HFF-Myc (cell line): ENCODE data around the gene ADCY1.

ENCODE experiments used
- DNase-seq: peaks from one replicate; pipeline ENCODE4 v3.0.0-alpha.2; 2011; ENCODE audit warnings: low read depth; ENCODE audit errors: extremely low read depth
- H3K4me3 ChIP-seq: replicated peaks from 2 replicates; pipeline ENCODE4 v1.5.1; 2011; ENCODE audit warnings: low read depth, mild to moderate bottlenecking, control low read depth, low read length
- CTCF ChIP-seq: IDR thresholded peaks from 2 replicates; pipeline ENCODE4 v1.5.1; 2012; ENCODE audit warnings: mild to moderate bottlenecking, low read depth, low read length, control low read depth; ENCODE audit errors: missing control alignments

ADCY1 gene

GRCh38 chr7:45703911-45704682 lies 129.9 kb downstream of the ADCY1 start:
- TF ChIP-seq CTCF, result no peak
- no peak for DNase-seq
- H3K4me3 ChIP-seq, result no peak overlapping the region

GRCh38 chr7:45704683-45705016 lies 130.5 kb downstream of the ADCY1 start:
- no peak for DNase-seq
- no peak overlapping the region for H3K4me3 ChIP-seq
- no peak for TF ChIP-seq CTCF

GRCh38 chr7:45708046-45708950 lies 134.1 kb downstream of the ADCY1 start:
- H3K4me3 ChIP-seq, result no peak overlapping the region
- TF ChIP-seq CTCF, result no peak

GRCh38 chr7:45709168-45710042 lies 135.2 kb downstream of the ADCY1 start:
- peak; percentile 33 for DNase-seq
- H3K4me3 ChIP-seq, result no peak overlapping the region
- TF ChIP-seq CTCF, result no peak

More at GRCh38 chr7:45708046-45708950, 134.1 kb downstream of the ADCY1 start:
- no peak for DNase-seq

- DNase-seq, result no peak
- H3K4me3 ChIP-seq, result no peak overlapping the region
- TF ChIP-seq CTCF, result no peak
These were observed 136.3 kb downstream of the ADCY1 start for GRCh38 chr7:45710271-45711160.

- no peak for DNase-seq
- no peak overlapping the region for H3K4me3 ChIP-seq
- no peak for TF ChIP-seq CTCF
These were observed 137.0 kb downstream of the ADCY1 start for GRCh38 chr7:45711161-45711490.
